ENCODE data around the gene ZNF296.

GRCh38 chr19:45069056-45069455 lies 7.2 kb downstream of the ZNF296 start:
- TF ChIP-seq YY1 (IDR thresholded peaks at IDR 0.05; ENCODE audit: insufficient read depth, insufficient replicate concordance, low read depth, low read length), result no peak
- TF ChIP-seq MXD4 (CRISPR knock-in tag; IDR thresholded peaks at IDR 0.05), result no peak
- TF ChIP-seq ZBTB14 (CRISPR knock-in tag; IDR thresholded peaks at IDR 0.05), result no peak
- no peak for TF ChIP-seq ZEB1 (IDR thresholded peaks at IDR 0.05; ENCODE audit: insufficient replicate concordance, low read depth)
- TF ChIP-seq ZBTB21 (CRISPR knock-in tag; IDR thresholded peaks at IDR 0.05), result no peak
- TF ChIP-seq BRF2 (CRISPR knock-in tag; IDR thresholded peaks at IDR 0.05), result no peak
- no peak for TF ChIP-seq KDM5B (CRISPR knock-in tag; IDR thresholded peaks at IDR 0.05; ENCODE audit: borderline replicate concordance)
- no peak for TF ChIP-seq SAP130 (CRISPR knock-in tag; IDR thresholded peaks at IDR 0.05; ENCODE audit: low read depth)
- TF ChIP-seq HNRNPUL1 (IDR thresholded peaks at IDR 0.05; ENCODE audit: low read depth, low read length), result no peak
- no peak for TF ChIP-seq HBP1 (CRISPR knock-in tag; IDR thresholded peaks at IDR 0.05; ENCODE audit: low read depth)
- no peak for TF ChIP-seq ZNF780A (CRISPR knock-in tag; IDR thresholded peaks at IDR 0.05)
- TF ChIP-seq NR3C1 (CRISPR knock-in tag; IDR thresholded peaks at IDR 0.05), result no peak
- TF ChIP-seq MXI1 (IDR thresholded peaks at IDR 0.05; ENCODE audit: borderline replicate concordance, low read depth, low read length), result no peak
- no peak for TF ChIP-seq ZBTB7A (CRISPR knock-in tag; IDR thresholded peaks at IDR 0.05)
